DOHH2 (cell line): ENCODE data around the gene SERP1.
A peak's percentile ranks its signal among the peaks of the same experiment; 100 is the strongest.

Source experiments
- H3F3A ChIP-seq: fragments of 200-600 bp; sonication (generic), shearing (Covaris generic); 2 replicates; pipeline ENCODE4 v1.6.0; 2016; ENCODE audit warnings: antibody characterized with exemption, mild to moderate bottlenecking; ENCODE audit not compliant: control insufficient read depth, insufficient read depth
- H3K27ac ChIP-seq: fragments of 200-600 bp; sonication (generic); 2 replicates; pipeline ENCODE4 v1.5.1; 2014; ENCODE audit warnings: low read depth, mild to moderate bottlenecking, low read length, moderate library complexity
- H3K27me3 ChIP-seq: fragments of 200-600 bp; sonication (generic); 2 replicates; pipeline ENCODE4 v1.6.1; 2014; ENCODE audit warnings: mild to moderate bottlenecking, low read length, mixed read lengths; ENCODE audit not compliant: control insufficient read depth
- H3K36me3 ChIP-seq: fragments of 200-600 bp; sonication (generic); 2 replicates; pipeline ENCODE4 v1.6.1; 2014; ENCODE audit warnings: mild to moderate bottlenecking, low read length, moderate library complexity, mixed read lengths; ENCODE audit not compliant: control insufficient read depth
- H3K4me1 ChIP-seq: fragments of 200-600 bp; sonication (generic); 2 replicates; pipeline ENCODE4 v1.6.1; 2014; ENCODE audit warnings: mild to moderate bottlenecking, low read length, mixed read lengths; ENCODE audit not compliant: control insufficient read depth
- H3K4me2 ChIP-seq: fragments of 200-600 bp; sonication (generic); 2 replicates; pipeline ENCODE4 v1.6.0; 2014; ENCODE audit warnings: mild to moderate bottlenecking, low read length, moderate library complexity
- H3K4me3 ChIP-seq: fragments of 200-600 bp; sonication (generic); 2 replicates; pipeline ENCODE4 v1.5.1; 2014; ENCODE audit warnings: mild to moderate bottlenecking, low read length, mixed read lengths
- H3K79me2 ChIP-seq: fragments of 200-600 bp; sonication (generic); 2 replicates; pipeline ENCODE4 v1.6.1; 2014; ENCODE audit warnings: mild to moderate bottlenecking, low read length, mixed read lengths; ENCODE audit not compliant: control insufficient read depth
- H3K9me2 ChIP-seq: fragments of 200-600 bp; sonication (generic); replicated peaks from 2 replicates; pipeline ENCODE4 v1.6.1; 2014; ENCODE audit warnings: mild to moderate bottlenecking, low read length, mixed read lengths; ENCODE audit not compliant: control insufficient read depth
- H3K9me3 ChIP-seq: fragments of 200-600 bp; sonication (generic); 2 replicates; pipeline ENCODE4 v1.6.1; 2014; ENCODE audit warnings: antibody characterized with exemption, low read length, mixed read lengths; ENCODE audit not compliant: control insufficient read depth, insufficient read depth
- H4K20me1 ChIP-seq: fragments of 200-600 bp; sonication (generic); 2 replicates; pipeline ENCODE4 v1.6.0; 2014; ENCODE audit warnings: low read depth, mild to moderate bottlenecking, antibody characterized with exemption, low read length, moderate library complexity; ENCODE audit not compliant: control insufficient read depth, insufficient read depth
- EZH2phosphoT487 ChIP-seq: fragments of 200-600 bp; sonication (generic); IDR thresholded peaks from 2 replicates; pipeline ENCODE4 v1.6.1; 2017; ENCODE audit warnings: borderline replicate concordance, mild to moderate bottlenecking, antibody characterized with exemption, low read length, moderate library complexity, mixed read lengths
- TF ChIP-seq, protein P1 (sequence below): fragments of 200-600 bp; sonication (generic); IDR thresholded peaks from one replicate; pipeline ENCODE4 v1.5.1; 2014; ENCODE audit warnings: antibody characterized with exemption, mild to moderate bottlenecking, low read depth, low read length; ENCODE audit not compliant: poor library complexity, severe bottlenecking

Gene SERP1

DNA sequence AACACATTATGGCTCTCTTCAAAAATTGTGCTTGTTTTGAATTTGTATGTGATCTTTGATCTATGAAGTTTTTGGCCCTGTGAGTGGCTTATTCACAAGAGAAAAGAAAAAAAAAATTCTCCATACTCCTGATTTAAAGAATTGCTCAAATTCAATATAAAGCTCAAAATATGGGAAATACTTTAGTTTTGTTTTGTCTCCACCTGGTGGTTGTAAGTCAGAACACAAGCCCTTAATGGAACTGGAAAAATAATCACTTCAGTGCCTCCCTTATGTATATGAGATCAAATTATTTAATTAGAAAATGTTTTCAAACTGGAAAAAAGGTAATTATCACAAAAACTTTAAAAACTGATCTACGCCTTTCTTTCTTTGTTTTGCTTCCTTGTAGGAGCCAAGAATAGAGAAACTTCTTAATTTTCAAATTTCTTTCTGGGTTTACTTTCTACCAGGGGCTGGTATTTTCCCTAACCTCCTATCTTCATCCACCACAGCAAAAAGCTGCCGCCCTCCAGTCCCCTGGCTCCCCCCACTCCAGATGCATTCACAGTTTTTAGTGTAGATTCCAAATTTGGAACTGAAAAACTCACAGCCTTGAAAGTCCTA, 50.6 kb downstream of the SERP1 start:
- no peaks in the 10 kb centered on the region for H3K9me2 ChIP-seq
- no peaks in the 10 kb centered on the region for H4K20me1 ChIP-seq
- no peak overlapping the region for H3K4me3 ChIP-seq
- no peaks in the 10 kb centered on the region for H3F3A ChIP-seq
- no peaks in the 10 kb centered on the region for H3K79me2 ChIP-seq
- H3K4me1 ChIP-seq, result no peaks in the 10 kb centered on the region
- H3K27ac ChIP-seq, result no peak overlapping the region
- H3K36me3 ChIP-seq, result no peaks in the 10 kb centered on the region
- TF ChIP-seq, protein P1, sequence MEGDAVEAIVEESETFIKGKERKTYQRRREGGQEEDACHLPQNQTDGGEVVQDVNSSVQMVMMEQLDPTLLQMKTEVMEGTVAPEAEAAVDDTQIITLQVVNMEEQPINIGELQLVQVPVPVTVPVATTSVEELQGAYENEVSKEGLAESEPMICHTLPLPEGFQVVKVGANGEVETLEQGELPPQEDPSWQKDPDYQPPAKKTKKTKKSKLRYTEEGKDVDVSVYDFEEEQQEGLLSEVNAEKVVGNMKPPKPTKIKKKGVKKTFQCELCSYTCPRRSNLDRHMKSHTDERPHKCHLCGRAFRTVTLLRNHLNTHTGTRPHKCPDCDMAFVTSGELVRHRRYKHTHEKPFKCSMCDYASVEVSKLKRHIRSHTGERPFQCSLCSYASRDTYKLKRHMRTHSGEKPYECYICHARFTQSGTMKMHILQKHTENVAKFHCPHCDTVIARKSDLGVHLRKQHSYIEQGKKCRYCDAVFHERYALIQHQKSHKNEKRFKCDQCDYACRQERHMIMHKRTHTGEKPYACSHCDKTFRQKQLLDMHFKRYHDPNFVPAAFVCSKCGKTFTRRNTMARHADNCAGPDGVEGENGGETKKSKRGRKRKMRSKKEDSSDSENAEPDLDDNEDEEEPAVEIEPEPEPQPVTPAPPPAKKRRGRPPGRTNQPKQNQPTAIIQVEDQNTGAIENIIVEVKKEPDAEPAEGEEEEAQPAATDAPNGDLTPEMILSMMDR, result peak; percentile 63
- no peak for TF ChIP-seq EZH2phosphoT487
- H3K27me3 ChIP-seq, result no peaks in the 10 kb centered on the region
- no peak overlapping the region for H3K4me2 ChIP-seq
- peaks cover 3% of the 10 kb centered on the region; the same call in 1 of the 2 replicates for H3K9me3 ChIP-seq

DNA sequence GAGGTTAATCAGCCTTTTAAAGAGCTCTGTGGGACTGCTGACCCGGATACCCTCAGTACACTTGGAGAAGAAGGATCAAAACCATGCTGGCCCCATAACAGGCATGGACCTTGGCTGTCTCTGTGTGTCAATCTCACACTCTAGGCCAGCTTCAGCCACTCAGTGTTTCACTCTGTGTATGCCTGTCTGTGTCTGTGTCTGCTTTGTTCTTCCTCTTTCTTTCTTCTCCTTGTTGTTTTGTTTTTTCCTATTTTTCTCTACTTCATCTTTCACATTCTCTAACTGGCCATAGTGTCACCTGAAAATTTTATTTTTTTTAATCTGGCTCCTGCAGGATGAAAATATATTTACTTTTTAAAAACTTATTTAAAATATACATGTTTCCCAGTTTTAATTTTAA, 51.1 kb downstream of the SERP1 start:
- H3K4me2 ChIP-seq, result no peak overlapping the region
- no peaks in the 10 kb centered on the region for H3K36me3 ChIP-seq
- no peaks in the 10 kb centered on the region for H3K79me2 ChIP-seq
- H3K9me3 ChIP-seq, result no peaks in the 10 kb centered on the region
- no peak for TF ChIP-seq EZH2phosphoT487
- TF ChIP-seq, protein P1, result no peak
- H3K4me3 ChIP-seq, result no peak overlapping the region
- no peak overlapping the region for H3K27ac ChIP-seq
- H3K4me1 ChIP-seq, result no peaks in the 10 kb centered on the region
- no peaks in the 10 kb centered on the region for H3F3A ChIP-seq
- no peaks in the 10 kb centered on the region for H3K9me2 ChIP-seq
- no peaks in the 10 kb centered on the region for H4K20me1 ChIP-seq
- no peaks in the 10 kb centered on the region for H3K27me3 ChIP-seq

DNA sequence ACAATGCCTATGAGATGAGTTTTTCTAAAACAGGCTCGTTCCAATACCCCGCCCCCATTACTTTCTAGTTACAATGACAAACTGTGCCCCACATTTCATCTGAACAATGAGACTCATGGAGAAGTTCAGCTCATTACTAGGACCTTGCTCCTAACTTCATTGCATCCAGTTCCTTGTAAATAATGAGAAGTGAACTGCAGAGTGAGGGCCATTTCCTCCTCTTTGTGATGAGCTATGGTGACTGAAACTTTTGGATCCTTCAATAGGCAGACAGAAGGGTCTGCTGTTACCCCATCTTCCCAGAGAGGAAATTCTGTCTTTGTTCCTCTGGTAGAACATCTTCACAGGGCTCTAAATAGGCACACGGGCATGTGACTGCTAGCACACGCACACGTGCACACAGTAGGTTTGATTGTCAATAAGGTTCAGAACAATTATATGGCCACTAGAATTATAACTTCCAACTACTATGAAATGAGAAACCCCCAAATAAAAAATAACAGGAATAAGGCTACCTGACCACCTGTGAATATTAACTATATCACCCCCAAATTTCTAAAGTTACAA, 51.8 kb downstream of the SERP1 start:
- no peaks in the 10 kb centered on the region for H3K27me3 ChIP-seq
- no peak overlapping the region for H3K4me2 ChIP-seq
- H3K36me3 ChIP-seq, result no peaks in the 10 kb centered on the region
- no peaks in the 10 kb centered on the region for H3K9me2 ChIP-seq
- no peaks in the 10 kb centered on the region for H4K20me1 ChIP-seq
- H3K4me1 ChIP-seq, result no peaks in the 10 kb centered on the region
- no peak overlapping the region for H3K27ac ChIP-seq
- no peaks in the 10 kb centered on the region for H3K79me2 ChIP-seq
- H3K9me3 ChIP-seq, result no peaks in the 10 kb centered on the region
- H3F3A ChIP-seq, result no peaks in the 10 kb centered on the region
- no peak overlapping the region for H3K4me3 ChIP-seq
- no peak for TF ChIP-seq EZH2phosphoT487
- TF ChIP-seq, protein P1, result no peak
